SU-DHL-6 (cell line): ENCODE data around the gene TMA16.

Source experiments
- EZH2phosphoT487 ChIP-seq: fragments of 200-600 bp; sonication (generic), shearing (Covaris generic); conservative IDR thresholded peaks from 2 replicates; pipeline ENCODE4 v1.6.1; 2018; ENCODE audit warnings: mild to moderate bottlenecking, antibody characterized with exemption, low read length, moderate library complexity, mixed read lengths
- TF ChIP-seq, protein P1 (sequence below): fragments of 200-600 bp; sonication (generic); IDR thresholded peaks from one replicate; pipeline ENCODE4 v1.5.1; 2017; ENCODE audit warnings: antibody characterized with exemption, mild to moderate bottlenecking, low read length, moderate library complexity; ENCODE audit not compliant: insufficient read depth, poor library complexity, severe bottlenecking

DNA sequence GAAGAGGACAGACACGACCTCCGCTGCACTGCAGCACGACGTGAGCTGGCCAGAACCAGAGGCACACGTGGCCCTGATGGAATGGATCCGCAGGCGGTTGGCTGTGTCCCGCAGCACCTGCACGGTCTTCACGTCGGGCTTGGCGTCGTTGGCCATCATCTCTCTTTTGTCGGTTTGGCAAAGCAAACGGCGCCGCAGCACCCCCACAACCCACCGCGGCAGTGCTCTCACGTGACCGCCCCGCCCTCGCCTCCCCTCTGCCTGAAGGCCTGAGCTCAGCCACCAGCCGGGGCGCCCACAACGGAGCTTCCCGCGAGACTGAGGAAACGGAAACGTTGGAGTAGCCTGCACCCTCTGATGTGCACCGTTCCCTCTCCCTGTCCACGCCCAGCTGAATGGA lies 20.9 kb upstream of the TMA16 start, which contains the start of gene TKTL2:
- TF ChIP-seq, protein P1, sequence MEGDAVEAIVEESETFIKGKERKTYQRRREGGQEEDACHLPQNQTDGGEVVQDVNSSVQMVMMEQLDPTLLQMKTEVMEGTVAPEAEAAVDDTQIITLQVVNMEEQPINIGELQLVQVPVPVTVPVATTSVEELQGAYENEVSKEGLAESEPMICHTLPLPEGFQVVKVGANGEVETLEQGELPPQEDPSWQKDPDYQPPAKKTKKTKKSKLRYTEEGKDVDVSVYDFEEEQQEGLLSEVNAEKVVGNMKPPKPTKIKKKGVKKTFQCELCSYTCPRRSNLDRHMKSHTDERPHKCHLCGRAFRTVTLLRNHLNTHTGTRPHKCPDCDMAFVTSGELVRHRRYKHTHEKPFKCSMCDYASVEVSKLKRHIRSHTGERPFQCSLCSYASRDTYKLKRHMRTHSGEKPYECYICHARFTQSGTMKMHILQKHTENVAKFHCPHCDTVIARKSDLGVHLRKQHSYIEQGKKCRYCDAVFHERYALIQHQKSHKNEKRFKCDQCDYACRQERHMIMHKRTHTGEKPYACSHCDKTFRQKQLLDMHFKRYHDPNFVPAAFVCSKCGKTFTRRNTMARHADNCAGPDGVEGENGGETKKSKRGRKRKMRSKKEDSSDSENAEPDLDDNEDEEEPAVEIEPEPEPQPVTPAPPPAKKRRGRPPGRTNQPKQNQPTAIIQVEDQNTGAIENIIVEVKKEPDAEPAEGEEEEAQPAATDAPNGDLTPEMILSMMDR, result no peak
- no peak for TF ChIP-seq EZH2phosphoT487
